DMS153 treated with DMSO at 0.1 percent for 48 hours (cell line): ENCODE data around the gene ARPC4.

Experiments
- DNase-seq: peaks from one replicate; lab custom pipeline; 2025; ENCODE audit not compliant: unreplicated experiment; lab: John Stamatoyannopoulos, UW

ARPC4 gene

DNA sequence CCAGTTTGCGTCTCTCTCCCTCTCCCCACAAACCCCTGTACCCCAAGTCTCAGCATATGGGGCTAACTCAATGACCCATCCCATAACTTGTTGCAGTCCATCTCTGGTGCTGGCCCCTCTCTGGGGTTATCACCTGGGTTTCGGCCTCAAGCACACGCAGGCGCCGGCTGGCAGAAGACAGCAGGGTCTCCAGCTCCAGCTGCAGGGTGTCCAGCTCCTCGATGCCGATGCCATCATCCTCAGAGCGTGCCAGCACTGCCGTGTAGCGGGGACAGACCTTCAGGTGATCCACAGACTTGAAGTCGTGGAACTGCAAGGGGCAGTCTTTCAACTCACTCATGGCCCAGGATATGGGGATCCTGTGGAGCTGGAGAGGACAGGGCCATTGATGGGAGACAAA lies 1.8 kb upstream of the ARPC4 start:
- no peak for DNase-seq

DNA sequence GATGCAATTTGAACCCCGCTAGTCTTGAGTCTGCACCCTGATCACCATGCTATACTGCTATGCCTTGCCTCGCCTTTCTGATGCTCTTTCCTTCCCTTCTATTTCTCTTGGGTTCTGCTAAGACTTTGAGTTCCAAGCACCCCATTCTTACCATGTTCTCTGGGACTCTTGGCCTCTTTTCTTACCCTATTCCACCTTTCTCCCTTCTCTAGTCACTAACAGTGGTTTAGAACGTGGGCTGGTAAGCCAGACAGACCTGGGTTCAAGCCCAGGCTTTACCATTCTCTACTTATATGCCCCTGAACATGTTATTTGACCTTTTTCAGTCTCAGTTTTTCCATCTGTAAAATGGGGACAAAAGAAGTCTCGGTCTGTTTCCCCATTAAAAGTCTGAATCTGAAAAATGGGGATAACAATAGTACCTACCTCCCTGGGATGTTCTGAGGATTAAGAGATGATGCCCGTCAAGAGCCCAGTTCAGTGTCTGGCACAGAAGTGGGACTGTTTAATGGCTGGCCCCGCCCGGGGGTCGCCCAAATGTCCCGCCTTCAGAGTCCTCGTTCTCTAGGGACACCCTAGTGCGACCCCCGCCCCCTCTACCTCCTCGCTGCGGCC lies 985 bp upstream of the ARPC4 start:
- DNase-seq = no peak

DNA sequence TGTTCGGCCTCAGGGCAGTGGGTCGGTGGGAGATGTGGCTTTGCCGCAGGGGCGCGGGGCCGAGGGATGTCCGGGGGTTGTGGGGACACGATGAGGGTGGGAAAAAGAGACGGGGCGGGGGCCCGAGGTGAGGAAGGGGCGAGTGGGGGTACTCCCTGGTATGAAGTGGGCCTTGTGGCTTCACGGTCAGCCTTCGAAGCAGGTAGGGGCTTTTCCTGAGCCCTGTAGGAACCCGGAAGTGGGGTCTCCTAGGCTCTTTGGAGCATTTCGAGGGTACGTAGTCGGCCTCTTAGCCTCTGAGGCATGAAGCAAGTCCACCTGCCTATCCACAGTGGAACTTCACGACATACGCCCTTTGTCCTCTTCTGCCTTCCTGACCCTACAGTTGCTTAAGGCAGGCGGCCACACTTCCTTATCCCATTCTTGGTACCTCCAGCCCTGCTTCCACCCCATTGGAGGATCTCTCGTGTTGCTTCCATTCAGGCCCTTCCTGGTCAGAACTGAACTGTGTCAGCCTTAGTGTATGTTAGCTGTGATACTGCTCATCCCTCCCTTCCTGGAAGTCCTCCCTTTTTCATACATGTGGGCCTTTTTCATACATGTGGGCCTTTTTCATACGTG lies 389 bp downstream of the ARPC4 start:
- DNase-seq = no peak

DNA sequence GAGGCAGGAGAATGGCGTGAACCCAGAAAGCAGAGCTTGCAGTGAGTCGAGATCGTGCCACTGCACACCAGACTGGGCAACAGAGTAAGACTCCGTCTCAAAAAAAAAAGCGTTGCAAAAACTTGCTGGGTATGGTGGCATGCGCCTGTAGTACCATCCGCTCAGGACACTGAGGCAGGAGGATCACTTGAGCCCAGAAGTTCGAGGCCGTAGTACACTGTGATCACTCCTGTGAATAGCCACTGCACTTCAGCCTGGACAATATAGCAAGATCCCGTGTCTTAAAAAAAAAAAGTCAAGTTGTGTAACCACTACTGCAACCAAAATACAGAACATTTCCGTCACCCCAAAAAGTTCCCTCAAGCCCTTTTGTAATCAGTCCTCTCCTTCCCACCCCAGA lies 1.5 kb downstream of the ARPC4 start:
- no peak for DNase-seq

DNA sequence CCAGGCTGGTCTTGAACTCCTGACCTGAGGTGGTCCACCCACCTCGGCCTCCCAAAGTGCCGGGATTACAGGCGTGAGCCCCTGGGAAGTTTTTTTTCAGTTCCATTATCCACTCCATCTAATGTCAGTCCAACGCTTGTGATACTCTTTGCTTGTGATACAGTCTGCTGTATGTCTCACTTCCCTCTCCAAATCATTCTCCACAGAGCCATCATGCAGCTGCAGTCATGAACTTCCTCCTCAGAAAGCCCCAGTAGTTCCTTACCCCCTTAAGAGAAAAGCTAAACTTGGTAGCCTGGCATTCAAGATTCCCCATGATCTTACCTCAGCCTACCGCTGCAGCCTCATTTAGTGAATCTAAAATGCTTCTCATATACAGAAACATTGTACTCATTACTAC lies 2.3 kb downstream of the ARPC4 start:
- no peak for DNase-seq

DNA sequence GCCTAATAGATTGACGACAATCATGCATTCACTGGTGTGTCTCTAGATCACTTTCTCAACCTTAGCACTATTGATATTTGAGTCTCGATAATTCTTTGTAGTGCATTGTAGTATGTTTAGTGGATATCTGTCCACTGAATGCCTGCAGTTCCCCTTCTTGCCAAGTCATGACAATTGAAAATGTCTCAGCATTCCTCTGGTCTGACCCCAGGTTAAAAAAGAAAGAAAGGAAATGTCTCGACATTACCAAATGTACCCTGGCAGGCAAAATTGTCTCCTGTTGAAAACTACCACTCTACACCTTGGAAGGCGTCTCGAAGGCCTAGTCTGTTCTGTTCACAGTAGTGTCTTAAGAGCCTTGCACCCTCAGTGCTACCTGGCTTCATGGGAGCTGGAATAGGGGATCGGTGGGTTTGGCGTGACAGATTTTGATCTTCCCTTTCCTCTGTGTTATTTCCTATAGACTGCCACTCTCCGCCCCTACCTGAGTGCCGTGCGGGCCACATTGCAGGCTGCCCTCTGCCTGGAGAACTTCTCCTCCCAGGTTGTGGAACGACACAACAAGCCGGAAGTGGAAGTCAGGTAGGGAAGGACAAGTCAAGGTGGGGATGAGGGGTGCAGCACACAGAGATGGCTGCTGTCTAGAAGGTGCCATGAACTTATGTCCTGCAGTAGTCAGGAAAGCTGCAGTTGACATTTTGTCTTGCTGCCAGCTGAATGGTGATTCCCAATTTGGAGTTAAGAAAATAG lies 4.5 kb downstream of the ARPC4 start:
- no peak for DNase-seq

- no peak for DNase-seq
Observed at GRCh38 chr3:9800529-9800928, 7.6 kb downstream of the ARPC4 start.

- no peak for DNase-seq
Observed at GRCh38 chr3:9803494-9803893, 10.6 kb downstream of the ARPC4 start.

DNA sequence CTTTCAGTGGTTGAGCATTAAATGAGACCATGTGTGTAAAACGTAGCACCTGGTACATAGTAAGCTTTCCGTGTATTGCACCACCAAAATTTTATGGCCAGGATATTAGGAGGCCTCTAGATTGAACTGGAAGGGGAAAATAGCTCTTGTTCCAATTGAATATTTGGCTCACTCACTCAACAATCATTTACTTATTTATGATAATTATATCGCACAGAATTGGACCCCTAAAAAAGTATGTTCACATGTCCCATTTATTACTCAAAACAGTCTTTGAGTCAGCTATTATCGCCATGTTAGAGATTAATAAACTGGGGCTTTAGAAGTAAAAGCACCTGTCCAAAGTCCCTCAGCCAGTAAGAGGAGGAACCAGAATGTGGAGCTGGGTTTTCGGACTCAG lies 12.1 kb downstream of the ARPC4 start:
- no peak for DNase-seq

- DNase-seq = no peak
Observed at GRCh38 chr3:9806137-9806536, 13.3 kb downstream of the ARPC4 start.

GRCh38 chr3:9806688-9807589 lies 14.1 kb downstream of the ARPC4 start:
- DNase-seq = no peak

- DNase-seq = no peak
Observed at GRCh38 chr3:9807981-9808344, 15.1 kb downstream of the ARPC4 start.

GRCh38 chr3:9808345-9809037 lies 15.6 kb downstream of the ARPC4 start:
- peak; percentile 12 for DNase-seq

- DNase-seq = no peak
Observed at GRCh38 chr3:9809239-9809614, 16.3 kb downstream of the ARPC4 start.

DNA sequence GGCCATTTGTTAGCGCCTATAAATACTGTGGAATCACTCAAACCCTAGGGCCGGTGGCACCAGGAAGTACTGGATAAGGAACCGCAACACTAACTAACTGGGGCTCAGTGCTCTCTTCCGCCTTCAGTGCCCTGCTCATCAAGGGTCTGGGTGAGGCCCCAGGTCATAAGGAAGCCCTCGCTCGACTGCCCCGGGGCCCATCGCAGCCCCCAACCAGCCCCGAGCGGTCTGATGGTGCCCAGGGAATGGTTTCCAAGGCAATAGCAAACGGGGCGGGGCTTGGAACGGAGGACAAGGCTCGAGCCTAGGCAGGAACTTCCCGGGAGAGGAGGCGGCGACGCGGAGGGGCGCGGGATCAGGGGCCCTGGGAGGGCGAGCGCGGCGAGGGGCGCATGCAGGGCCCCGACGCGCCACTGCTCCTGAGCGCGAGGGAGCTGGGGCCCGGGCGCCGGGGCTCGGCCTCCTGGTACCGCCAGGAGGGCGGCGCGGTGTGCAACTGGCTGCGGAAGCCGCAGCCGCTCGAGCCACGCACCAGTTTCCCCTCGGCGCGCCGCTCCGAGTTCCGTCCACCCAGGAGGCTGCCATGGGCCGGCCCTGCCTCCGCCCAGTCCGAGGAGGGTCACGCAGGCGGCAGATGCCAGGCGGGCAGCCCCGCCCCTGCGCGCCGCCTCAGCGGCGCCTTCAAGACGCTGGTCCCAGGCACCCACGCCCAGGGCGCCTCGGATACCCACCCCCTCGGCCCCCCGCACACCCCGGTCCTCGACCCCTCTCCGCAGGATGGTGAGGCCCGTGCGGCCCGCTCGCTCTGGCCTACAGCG lies 16.9 kb downstream of the ARPC4 start, which contains the start of gene TTLL3:
Gene TTLL3 (plus strand): TSS at position 648 of the 818 bp plus-strand sequence. CDS start 400 bp downstream, outside the sequence.
- DNase-seq = peak; percentile 52

DNA sequence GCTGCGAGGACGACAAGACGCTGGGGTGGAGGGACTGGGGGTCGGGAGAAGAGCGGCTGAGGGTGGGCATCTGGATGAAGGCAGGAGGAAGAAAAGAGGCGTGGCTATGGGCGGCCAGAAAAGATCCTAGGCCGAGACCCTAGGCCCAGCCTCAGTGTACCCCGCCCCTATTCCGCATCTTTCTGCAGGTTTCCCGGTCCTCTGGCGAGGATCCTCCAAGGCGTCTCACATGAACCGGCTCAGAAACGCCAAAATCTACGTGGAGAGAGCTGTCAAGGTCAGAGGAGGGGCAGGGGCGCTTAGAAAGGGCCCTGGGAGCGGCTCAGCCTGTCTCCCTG lies 17.5 kb downstream of the ARPC4 start:
- no peak for DNase-seq

- DNase-seq = no peak
Observed at GRCh38 chr3:9810846-9811245, 18.0 kb downstream of the ARPC4 start.

GRCh38 chr3:9812870-9813483 lies 20.1 kb downstream of the ARPC4 start:
- DNase-seq = no peak

DNA sequence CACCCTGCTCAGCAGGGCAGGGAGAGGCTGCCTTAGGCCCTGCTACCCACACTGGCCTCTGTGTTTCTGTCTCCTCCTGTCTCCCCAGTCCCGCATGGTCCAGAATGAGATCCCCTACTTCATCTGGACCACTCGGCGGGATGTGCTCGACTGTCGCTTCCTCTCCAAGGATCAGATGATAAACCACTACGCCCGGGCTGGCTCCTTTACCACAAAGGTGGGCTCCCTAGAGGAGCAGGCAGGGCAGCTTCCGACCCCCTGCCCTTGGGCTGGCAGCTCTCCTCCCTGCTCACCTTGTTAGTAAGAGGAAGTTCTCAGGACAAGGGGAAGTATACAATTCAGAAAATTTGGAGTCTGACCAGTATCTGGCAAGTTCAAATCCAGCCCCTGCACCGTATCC lies 23.1 kb downstream of the ARPC4 start:
- no peak for DNase-seq

- DNase-seq = no peak
Observed at GRCh38 chr3:9817436-9817835, 24.6 kb downstream of the ARPC4 start.
